NCI-H345 (cell line): ENCODE data around the gene ADARB1.

Source experiments
- DNase-seq: peaks from one replicate; lab custom pipeline; 2025; lab: John Stamatoyannopoulos, UW

ADARB1 gene

GRCh38 chr21:45170987-45171386, 96.6 kb downstream of the ADARB1 start:
- no peak for DNase-seq

- DNase-seq: no peak
Observed at GRCh38 chr21:45172420-45172819, 98.0 kb downstream of the ADARB1 start.

DNA sequence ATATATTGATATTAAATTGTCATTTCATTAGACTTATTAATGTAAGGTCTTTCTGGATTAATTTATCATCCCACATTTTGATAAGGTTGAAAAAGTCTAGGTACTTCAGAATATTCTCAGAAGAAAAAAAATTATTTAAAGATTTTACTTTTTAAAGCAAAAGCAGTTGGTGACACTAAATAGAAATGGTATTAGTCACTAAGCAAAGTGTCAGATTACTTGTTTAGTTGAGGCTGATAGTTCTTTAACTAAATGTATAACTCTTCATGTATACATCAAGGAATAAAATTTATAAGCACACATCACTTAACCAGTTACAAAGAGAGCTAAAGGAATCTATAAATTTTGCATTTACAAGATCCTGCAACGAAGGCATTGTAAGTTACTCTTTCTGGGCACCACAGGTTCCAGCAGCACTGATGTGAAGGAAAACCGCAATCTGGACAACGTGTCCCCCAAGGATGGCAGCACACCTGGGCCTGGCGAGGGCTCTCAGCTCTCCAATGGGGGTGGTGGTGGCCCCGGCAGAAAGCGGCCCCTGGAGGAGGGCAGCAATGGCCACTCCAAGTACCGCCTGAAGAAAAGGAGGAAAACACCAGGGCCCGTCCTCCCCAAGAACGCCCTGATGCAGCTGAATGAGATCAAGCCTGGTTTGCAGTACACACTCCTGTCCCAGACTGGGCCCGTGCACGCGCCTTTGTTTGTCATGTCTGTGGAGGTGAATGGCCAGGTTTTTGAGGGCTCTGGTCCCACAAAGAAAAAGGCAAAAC, 101.1 kb downstream of the ADARB1 start:
- DNase-seq: no peak

GRCh38 chr21:45176141-45176540, 101.8 kb downstream of the ADARB1 start:
- DNase-seq: no peak

DNA sequence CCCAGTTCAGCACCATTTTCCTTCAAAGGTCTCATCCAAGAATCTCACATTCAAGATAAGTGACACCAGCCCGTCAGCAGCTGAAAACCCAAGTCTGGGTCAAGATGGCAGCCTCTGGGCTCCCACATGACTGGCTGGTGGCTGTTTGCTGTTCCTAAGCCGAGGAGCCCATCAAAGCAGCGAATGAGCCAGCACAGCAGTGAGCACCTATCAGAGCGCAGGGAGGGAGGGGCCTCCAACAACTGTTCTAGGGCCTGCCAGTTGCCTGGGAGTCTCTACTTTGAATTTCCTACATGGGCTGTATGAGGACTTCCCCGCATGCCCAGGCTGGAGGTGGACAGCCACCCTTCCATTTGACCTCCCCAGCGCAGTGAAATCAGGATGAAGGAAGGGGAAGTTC, 102.7 kb downstream of the ADARB1 start:
- no peak for DNase-seq

DNA sequence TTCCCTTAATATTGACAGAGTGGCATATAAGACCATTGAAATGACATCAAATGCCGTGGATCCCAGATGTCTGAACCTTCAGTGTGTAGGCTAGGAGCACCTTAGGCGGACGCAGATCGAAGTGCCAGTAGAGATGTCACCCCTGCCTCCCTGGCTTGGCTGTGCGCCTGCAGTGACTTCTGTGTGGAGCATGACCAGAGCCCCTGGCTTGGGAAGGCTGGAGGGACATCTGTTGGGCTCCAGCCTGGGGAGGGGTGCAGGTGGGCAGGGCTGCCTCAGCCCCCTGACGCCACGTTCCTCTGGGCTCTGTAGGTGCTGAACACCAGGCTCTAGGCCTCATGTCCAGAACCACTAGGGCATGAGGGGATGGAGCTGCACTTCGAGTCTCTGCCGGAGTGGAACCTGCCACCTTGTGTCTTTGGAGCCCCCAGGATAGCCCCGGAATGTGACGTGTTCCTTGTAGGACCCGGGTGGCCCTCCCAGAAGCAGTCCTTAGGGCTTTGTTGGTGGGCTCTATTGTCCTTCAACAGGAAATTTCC, 103.8 kb downstream of the ADARB1 start:
- DNase-seq: no peak

DNA sequence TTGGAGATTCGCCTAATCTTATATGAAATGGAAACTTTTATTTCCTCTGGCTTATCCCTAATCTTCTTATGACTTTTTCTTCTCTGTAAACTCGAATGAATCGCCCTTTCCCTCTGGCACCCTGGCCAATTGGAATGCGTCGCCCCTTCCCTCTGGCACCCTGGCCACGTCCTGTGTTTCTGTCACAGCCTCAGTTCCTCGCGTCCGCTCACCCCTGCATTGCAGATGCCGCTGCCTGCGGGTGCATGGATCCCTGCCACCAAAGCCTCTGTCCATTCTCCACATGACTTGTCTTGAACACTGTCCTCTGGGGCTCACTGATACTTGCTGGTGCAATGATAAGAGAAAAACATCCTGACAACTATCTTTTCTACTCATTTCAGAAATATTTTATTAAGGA, 104.6 kb downstream of the ADARB1 start:
- no peak for DNase-seq

DNA sequence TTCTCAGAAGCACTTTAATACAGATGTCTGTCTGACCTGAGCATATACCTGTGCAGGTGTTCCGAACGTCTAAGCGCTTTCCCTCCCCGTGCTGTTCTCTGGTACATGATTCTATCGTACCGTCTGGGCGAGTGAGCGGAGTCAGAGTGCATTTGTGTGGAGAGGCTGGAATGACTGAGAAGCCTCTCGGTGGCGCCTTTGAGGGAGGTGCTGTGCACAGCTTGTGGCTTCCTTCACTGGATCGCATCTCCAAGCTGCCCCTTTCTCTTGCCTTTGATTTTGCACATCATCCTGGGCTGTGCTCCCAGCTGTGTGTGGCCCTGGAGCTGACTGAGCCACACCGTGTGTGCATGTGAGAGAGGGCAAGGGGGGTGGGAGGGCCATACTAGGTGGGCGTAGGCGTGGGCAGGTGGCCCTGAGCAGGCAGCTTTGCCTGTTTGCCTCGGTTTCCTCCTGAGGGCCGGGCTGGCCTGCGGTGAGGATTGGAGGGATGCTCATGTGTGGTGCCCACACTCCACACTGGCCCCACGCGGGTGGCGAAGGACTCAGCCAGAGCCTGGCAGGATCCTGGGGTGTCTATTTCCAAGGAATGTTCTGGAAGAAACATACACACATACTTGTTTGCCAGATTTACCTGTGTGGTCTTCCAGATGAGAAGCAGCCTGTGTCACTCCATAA, 105.3 kb downstream of the ADARB1 start:
- no peak for DNase-seq

DNA sequence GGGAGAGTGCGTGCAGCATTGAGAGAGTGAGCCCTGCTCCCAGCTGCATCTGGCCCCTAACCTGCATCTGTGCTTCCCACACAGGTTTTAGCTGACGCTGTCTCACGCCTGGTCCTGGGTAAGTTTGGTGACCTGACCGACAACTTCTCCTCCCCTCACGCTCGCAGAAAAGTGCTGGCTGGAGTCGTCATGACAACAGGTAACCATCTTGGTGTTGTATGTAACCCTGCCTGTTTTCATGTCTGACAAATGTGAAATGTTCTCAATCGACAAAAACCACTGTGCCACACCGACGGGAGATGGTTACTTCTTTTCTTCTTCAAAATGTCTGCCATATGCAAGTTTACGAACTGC, 105.8 kb downstream of the ADARB1 start:
- DNase-seq: no peak

- DNase-seq: no peak
Observed at GRCh38 chr21:45182958-45183357, 108.6 kb downstream of the ADARB1 start.

DNA sequence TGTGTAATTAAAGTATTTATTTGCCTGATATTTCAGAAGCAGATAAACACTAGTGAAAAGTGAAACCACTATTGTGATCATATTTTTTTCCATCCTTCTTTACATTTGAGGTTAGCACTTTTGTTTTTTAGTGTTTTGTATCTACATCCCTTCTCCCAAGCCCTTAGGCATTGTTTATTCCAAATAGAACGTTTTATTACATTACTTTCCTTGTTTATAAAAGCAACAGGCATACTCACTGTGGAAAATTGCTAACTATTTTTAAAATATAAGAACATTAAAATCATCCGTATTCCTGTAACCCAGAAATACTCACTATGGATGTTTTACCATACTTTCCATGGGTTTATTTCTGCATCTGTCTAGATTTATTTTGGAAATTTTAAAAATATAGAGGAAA, 109.5 kb downstream of the ADARB1 start:
- DNase-seq: no peak

GRCh38 chr21:45184869-45185268, 110.5 kb downstream of the ADARB1 start:
- DNase-seq: no peak

DNA sequence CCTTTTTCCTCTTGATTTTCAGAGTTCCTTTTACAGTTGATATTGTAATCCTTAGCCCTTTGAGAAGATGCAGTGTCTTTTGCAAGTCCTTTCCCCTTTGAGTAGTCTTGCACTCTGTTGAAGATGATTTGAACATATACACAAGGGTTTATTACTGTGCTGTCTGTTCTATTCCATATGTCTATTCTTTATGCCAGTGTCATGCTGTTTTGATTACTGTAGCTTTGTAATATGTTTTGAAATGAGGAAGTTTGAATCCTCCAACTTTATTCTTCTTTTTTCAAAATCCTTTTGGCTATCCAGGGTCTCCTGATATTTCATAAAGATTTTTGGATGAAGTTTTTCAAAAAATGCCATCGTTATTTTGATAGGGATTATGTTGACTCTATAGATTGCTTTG, 112.3 kb downstream of the ADARB1 start:
- DNase-seq: no peak

DNA sequence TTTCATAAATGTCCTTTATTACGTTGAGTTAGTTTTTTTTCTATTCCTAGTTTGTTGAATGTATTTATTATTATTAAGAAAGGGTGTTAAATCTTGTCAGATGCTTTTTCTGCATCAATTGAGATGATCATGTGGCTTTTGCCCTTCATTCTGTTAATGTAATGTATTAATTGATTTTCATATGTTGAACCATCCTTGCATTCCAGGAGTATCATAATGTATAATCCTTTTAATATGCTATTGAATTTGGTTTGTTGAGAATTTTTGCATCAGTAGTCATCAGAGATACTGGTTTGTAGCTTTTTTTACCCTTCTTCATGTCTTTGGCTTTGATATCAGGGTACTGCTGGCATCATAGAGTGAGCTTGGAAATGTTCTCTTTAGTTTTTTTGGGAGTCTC, 113.3 kb downstream of the ADARB1 start:
- DNase-seq: no peak

GRCh38 chr21:45190013-45190412, 115.6 kb downstream of the ADARB1 start:
- DNase-seq: no peak

DNA sequence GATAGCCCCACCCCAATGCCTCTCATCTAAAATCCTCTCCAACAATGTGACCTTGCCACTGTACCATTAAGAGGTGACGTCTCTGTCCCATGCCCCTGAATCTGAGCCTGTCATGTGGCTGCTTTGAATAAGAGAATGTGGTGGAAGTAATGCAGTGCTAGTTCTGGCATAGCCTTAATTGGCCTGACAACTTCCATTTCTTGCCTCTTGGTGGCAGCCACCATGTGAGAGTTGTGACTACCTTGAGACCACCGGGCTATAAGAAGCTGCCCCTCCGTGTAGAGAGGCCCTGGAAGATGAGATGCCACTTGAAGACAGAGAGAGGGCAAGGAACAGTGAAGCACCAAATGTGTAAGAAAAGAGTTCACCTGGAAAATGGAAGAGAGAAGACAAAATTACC, 118.0 kb downstream of the ADARB1 start:
- no peak for DNase-seq

- no peak for DNase-seq
Observed at GRCh38 chr21:45196620-45197019, 122.2 kb downstream of the ADARB1 start.

GRCh38 chr21:45199201-45199600, 124.8 kb downstream of the ADARB1 start:
- DNase-seq: no peak

DNA sequence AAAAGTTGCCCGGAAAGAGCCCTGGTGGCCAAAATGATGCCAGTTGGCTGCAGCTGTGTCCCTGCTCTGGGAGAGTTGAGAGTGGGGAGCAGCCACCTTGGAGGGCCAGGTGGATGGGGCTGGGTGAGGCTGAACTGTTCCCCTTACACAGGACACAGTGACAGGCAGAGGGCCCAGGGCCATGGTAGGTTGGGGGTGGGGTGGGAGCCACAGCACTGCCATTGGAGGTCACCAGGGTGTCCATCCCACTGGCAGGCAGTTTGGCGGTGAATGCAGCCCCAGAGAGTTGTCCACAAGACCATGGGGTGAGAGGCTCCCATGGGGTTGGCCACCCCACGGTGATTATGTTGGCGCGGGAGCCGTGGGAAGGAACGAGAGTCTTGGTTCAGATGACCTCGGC, 125.7 kb downstream of the ADARB1 start:
- DNase-seq: no peak

DNA sequence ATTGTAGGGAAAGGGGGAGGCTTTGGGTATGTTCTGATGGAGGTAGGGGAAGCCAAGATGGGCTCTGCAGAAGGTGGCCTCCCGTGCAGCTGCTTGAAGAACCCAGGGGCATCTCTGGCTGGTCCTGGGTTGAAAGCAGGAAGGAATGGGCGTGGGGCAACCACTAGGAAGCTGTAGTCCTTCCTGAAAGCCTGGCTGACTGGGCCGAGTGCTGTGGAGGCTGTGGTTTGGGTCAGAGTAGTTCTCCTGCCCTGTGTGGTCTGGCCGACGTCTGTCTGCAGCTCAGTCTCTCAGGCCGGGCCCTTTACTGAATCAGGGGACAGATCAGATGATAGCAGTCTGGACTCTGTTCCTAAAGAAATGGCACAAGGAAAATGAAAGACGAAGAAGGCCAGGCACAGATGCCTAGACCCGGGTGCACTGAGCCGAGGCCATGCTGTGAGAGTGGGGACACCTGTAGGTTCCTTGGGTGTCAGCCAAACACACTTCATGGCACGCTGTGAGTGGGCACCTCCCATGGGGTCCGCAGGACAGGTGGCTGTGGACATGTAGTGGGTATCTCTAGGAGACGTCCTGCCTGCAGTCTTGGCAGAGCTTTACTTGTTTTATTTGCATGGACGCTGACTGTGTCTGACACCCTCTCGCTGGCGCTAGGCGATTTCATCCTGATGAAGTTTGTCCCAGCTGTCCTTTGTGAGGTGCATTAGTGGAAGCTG, 126.4 kb downstream of the ADARB1 start:
- DNase-seq: peak; percentile 72

GRCh38 chr21:45202344-45202743, 128.0 kb downstream of the ADARB1 start:
- no peak for DNase-seq

DNA sequence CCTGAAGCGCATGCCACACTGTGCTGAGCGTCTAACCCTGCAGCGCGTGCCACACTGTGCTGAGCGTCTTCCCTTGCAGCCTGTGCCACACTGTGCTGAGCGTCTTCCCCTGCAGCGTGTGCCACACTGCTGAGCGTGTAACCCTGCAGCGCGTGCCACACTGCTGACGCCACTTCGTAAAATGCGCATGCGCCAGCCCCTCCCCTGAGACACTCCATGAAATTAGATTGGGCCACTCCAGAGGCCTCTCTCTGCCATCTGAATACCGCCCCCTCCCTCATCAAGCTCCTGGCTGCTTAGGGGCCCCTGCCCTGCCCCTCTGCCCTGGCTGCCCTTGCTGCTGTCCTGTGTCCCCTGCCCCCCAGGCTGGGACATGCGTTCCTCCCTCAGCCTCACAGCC, 128.5 kb downstream of the ADARB1 start:
- no peak for DNase-seq

GRCh38 chr21:45203983-45204382, 129.6 kb downstream of the ADARB1 start:
- DNase-seq: no peak
